Panc1 (cell line): ENCODE measurements around the gene COL23A1.

Experiments used
- POLR2AphosphoS5 ChIP-seq: IDR thresholded peaks from 2 replicates; pipeline ENCODE4 v1.6.1; 2012; ENCODE audit warnings: mild to moderate bottlenecking, low read depth, low read length, moderate library complexity
- TCF7L2 ChIP-seq: IDR thresholded peaks from 2 replicates; pipeline ENCODE4 v1.6.1; 2011; ENCODE audit warnings: mild to moderate bottlenecking, low read depth, low read length, inconsistent platforms
- TF ChIP-seq, protein P1 (sequence below): fragments of 450-650 bp; IDR thresholded peaks from 2 replicates; pipeline ENCODE4 v1.5.1; 2017; ENCODE audit warnings: mild to moderate bottlenecking
- TF ChIP-seq, protein P2 (sequence below), 2 experiments: IDR thresholded peaks; 2 replicates each; pipeline ENCODE4 v1.6.1; 2011 to 2012; ENCODE audit warnings: low read depth in 2 of 2, control low read depth in 1 of 2, low read length in 1 of 2, mild to moderate bottlenecking in 1 of 2, moderate library complexity in 1 of 2; ENCODE audit not compliant: insufficient read depth in 1 of 2

DNA sequence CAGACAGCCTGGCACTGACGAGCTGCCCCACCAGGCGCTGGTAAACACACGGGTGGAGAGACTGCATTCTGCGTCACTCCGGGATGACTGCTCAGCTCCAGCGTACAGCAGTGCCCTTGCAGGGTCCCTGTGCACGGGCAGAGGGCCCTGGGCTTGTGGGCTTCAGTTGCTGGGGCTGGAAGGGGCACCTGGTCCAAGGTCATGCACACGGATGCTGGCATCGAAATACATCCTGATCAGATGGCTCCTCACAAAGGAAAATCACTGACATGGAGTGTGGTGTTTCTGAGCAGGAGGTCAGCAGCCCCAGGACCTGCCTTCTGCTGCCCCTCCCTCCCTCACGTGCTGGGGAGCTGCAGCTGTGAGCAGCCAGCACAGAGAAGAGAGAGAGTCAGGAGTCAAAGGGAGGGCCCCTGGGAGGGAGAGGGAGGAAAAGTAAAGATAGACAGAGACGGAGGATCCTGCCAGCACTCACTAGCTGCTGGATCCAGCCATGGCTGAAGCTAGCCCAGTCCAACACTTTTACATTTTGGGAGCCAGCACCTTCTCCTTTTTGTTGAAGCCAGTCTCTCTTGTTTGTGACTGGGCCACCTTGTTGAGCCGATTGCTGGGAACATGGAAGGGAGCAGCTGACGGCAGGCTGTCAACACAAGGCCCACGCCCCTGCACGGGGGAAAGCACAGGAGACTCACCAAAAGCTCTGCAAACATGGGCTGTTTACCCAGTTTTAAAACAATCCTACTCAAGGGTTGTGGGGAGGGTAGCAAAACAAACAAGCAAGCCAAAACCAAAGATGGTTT lies 191.1 kb downstream of the COL23A1 start:
- TF ChIP-seq, protein P1, sequence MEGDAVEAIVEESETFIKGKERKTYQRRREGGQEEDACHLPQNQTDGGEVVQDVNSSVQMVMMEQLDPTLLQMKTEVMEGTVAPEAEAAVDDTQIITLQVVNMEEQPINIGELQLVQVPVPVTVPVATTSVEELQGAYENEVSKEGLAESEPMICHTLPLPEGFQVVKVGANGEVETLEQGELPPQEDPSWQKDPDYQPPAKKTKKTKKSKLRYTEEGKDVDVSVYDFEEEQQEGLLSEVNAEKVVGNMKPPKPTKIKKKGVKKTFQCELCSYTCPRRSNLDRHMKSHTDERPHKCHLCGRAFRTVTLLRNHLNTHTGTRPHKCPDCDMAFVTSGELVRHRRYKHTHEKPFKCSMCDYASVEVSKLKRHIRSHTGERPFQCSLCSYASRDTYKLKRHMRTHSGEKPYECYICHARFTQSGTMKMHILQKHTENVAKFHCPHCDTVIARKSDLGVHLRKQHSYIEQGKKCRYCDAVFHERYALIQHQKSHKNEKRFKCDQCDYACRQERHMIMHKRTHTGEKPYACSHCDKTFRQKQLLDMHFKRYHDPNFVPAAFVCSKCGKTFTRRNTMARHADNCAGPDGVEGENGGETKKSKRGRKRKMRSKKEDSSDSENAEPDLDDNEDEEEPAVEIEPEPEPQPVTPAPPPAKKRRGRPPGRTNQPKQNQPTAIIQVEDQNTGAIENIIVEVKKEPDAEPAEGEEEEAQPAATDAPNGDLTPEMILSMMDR = no peak
- TF ChIP-seq POLR2AphosphoS5 (no peak), TCF7L2 (no peak)
- TF ChIP-seq, protein P2, sequence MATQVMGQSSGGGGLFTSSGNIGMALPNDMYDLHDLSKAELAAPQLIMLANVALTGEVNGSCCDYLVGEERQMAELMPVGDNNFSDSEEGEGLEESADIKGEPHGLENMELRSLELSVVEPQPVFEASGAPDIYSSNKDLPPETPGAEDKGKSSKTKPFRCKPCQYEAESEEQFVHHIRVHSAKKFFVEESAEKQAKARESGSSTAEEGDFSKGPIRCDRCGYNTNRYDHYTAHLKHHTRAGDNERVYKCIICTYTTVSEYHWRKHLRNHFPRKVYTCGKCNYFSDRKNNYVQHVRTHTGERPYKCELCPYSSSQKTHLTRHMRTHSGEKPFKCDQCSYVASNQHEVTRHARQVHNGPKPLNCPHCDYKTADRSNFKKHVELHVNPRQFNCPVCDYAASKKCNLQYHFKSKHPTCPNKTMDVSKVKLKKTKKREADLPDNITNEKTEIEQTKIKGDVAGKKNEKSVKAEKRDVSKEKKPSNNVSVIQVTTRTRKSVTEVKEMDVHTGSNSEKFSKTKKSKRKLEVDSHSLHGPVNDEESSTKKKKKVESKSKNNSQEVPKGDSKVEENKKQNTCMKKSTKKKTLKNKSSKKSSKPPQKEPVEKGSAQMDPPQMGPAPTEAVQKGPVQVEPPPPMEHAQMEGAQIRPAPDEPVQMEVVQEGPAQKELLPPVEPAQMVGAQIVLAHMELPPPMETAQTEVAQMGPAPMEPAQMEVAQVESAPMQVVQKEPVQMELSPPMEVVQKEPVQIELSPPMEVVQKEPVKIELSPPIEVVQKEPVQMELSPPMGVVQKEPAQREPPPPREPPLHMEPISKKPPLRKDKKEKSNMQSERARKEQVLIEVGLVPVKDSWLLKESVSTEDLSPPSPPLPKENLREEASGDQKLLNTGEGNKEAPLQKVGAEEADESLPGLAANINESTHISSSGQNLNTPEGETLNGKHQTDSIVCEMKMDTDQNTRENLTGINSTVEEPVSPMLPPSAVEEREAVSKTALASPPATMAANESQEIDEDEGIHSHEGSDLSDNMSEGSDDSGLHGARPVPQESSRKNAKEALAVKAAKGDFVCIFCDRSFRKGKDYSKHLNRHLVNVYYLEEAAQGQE (IDR thresholded peaks at IDR 0.05; ENCODE audit: insufficient read depth in 1 of 2, low read depth in 2 of 2, low read length in 1 of 2) = no peak
